GM21786 (cell line): ENCODE measurements around the gene ASCC3.
"Not testable (repeated sequence)": the region's sequence is repeated elsewhere in the genome, so short reads cannot be mapped to it uniquely, and the experiment has no call there.

Source experiments
- ATAC-seq: cut with Tn5 transposase; IDR thresholded peaks from one replicate; pipeline ENCODE4 v1.9.1; 2021; ENCODE audit not compliant: unreplicated experiment

Gene ASCC3

GRCh38 chr6:100886076-100886475 lies 4.9 kb upstream of the ASCC3 start:
- no peak for ATAC-seq

DNA sequence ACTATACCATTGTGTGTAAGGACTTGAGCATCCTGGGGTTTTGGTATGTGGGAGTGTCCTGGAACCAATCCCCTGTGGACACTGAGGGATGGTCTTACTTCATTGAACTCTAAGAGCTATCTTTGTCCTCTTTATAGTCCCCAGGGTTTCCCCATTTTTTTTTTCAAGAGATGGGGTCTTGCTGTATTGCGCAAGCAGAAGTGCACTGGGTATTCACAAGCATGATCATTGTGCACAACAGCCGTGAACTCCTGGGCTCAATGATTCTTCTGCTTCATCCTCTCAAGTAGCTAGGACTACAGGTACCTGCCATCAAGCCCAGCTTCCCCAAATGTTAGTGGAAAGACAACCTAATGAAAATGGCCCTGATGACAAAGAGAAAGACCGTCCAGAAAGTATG lies 2.2 kb upstream of the ASCC3 start:
- ATAC-seq = no peak

GRCh38 chr6:100881707-100882040 lies 545 bp upstream of the ASCC3 start:
- ATAC-seq = no peak

GRCh38 chr6:100880149-100880852 lies 828 bp downstream of the ASCC3 start:
- no peak for ATAC-seq

DNA sequence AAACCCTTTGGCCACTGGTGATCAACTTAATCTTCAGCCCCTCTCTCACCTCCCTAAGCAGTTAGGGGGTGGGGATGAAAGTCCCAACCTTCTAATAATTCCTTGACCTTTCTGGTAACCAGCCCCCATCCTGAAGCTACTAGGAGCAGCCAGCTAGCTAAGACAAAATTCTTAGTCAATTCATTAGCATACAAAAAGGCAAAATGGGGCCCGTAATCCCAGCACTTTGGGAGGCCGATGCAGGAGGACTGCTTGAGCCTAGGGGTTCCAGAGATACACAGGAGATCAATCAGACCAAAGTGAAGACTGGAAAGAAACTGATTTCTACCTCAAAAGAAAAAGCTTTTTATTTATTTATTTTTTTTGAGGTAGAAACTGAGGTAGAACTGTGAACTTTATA lies 1.8 kb downstream of the ASCC3 start:
- ATAC-seq = no peak

DNA sequence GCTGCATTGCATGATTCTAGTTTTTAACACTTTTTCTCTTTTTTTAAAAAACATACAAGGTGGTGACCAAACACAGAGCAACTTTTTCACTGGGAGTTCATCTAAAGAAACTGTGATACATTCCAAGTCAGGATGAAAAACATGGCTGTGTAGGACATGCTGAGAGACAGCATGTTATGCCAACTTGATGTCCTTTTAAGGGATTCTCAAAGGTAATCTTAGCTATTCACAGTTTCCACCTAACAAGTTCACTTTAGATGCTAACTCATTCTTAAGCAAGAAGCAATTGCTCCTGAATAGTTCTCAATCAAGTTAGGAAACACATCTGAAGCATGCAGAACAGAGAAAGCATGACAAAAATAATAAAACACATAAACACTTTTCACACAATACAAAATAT lies 3.3 kb downstream of the ASCC3 start:
- no peak for ATAC-seq

DNA sequence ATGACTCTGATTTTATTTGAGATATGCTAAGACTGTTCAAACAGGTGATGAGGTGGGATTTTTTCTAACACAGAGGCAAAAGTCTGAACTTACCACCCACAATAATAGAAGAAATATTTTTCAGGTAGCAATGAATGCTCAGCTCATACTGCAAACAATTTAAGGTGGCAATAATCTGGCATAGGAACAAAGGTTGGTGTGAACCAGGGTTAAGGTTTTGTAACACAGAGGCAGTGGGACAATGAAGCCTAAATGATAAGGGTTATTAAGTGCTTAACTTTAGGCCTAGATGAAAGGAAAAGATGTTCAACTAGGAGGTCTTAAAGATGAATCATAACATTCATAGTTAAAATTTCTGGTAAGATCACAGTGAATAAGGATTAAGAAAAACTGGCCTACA lies 4.9 kb downstream of the ASCC3 start:
- ATAC-seq = no peak

GRCh38 chr6:100865525-100865924 lies 15.6 kb downstream of the ASCC3 start:
- ATAC-seq = no peak

DNA sequence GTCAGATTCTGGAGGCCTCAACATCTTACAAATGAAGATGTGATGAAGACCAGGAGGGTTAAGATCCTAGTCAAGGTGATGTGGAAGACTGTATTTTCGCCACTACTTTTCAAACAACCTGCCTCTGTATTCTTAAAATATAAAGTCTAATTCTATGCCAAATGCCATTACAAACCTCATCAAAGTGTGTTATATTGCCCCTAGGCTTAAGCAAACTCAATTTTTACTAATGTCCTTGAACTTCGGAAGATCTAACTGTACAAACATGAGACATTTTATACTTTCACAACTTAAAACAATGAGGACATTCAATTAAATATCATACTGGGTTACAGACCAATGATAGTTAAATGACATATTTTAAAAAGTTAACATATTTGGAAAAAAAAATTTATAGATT lies 19.1 kb downstream of the ASCC3 start:
- no peak for ATAC-seq

DNA sequence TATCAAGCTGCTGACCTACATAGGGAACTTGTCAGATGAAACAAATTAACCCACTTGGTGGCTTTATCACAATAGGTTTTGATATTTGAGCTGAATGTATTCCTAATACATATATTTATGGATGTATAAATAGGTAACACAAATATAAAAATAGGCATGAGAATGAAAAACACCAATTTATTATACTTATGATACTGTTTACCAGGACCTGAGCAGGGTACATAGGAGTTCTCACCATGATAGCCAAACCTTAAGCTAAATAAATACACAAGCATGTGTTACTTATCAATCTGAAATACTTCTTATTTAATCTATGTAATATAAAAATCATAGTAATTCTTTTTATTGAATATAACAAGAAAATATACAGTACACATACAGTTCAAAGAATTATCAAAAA lies 25.0 kb downstream of the ASCC3 start:
- no peak for ATAC-seq

DNA sequence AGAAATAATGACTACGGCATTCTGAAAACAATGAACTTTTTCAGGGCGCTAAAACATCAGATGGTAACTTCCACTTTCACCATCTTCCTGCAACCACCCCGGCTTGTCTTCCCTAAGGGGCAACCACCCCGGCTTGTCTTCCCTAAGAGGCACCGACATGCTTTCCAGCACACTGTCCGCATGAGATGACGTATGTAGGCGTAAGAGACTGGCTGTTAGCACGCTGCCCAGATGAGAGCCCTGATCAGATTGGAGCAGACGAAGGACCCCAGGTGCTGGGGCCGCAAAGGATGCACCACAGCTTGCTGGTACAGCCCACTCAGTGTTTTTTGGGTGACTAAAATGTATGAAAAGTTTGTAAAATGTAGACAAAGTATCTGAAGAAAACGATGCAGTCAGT lies 29.3 kb downstream of the ASCC3 start:
- no peak for ATAC-seq

DNA sequence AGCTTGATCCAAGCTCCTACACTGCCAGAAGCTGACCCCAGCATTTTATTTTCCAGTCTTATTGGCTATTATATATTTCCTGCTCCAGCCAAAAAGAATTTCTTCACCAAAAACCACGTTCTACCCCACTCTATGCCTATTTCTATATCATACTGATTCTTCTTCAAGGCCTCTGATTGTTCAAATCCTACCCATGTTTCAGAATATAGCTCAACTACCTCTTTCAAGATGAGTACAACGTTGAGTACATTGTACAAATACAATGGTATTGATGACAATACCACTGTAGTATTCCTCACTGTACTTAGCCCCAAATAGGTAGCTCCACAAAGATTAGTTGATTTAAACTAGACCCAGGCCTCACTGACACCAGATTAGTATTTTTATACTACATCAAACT lies 31.0 kb downstream of the ASCC3 start:
- ATAC-seq = no peak

- ATAC-seq = no peak
Measured at GRCh38 chr6:100846276-100846675, 34.9 kb downstream of the ASCC3 start.

GRCh38 chr6:100845676-100846075 lies 35.5 kb downstream of the ASCC3 start:
- ATAC-seq = no peak

DNA sequence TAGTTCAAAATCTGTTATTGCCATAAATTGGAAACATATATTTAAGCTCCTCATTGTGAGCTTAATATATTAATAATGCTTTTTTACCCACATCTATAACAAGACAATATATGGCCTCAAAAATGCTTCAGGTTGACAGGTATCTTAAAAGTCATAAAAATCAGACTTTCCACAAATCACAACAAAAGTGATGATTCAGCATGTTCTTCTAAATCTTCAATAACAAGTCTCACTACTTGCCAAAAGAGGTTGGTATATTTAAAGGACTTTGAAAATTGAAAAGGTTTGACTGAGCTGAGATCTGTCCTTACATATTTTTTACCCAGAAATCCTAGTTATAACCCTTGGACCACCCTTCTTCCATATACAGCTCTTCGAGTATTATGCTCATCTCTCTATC lies 41.7 kb downstream of the ASCC3 start:
- no peak for ATAC-seq

- ATAC-seq = no peak
Measured at GRCh38 chr6:100838011-100838410, 43.1 kb downstream of the ASCC3 start.

DNA sequence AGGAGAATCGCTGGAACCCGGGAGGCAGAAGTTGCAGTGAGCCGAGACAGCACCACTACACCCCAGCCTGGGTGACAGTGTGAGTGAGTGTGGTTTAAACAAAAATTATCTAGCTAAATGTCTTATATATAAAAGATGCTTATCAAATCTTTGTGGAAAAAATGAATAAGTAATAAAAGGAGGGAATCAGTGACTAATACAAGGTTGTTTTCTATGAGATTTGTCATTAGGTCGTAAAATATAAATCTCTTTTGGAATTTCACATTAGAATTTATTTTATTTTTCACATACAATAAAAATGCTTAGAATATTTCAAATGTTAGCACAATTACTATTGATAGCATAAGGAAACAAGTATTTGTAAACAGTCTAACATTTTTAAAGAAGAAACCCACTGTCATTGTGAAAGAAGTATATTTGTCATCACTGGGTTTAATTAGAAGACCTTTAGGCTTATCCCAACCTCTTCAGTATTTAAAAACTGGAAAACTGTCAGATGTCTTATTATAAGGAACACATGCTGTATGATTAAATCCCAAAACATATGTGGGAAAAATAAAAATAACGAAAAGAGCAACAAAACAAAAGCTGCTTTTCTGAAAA lies 47.1 kb downstream of the ASCC3 start:
- no peak for ATAC-seq

DNA sequence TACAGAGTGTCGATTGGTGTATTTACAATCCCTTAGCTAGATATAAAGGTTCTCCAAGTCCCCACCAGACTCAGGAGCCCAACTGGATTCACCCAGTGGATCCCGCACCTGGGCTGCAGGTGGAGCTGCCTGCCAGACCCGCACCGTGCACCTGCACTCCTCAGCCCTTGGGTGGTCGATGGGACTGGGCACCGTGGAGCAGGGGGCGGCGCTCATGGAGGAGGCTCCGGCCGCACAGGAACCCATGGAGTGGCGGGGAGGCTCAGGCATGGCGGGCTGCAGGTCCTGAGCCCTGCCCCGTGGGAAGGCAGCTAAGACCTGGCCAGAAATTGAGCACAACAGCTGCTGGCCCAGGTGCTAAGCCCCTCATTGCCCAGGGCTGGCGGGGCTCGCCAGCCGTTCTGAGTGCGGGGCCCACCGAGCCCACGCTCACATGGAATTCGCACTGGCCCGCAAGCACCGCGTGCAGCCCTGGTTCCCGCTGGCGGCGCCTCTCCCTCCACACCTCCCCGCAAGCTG lies 52.0 kb downstream of the ASCC3 start:
- not testable (repeated sequence) for ATAC-seq

DNA sequence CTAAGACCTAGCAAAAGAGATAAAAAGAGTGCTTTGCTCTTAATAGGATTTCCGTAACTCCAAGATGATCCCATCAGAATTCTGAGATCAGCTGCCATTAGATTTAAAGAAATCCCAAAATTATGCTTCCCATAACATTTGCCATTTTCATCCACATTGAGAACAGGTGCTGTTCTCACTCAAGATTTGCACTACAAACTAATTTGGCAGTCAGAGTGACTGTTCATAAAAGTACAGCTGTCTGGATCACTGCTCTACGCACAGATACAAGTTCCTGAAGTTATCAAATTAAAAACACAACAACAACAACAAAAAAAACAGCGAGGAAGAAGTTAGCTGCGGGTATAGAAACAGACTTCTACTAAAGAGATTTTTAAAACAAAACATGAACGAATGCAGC lies 58.1 kb downstream of the ASCC3 start:
- ATAC-seq = no peak

DNA sequence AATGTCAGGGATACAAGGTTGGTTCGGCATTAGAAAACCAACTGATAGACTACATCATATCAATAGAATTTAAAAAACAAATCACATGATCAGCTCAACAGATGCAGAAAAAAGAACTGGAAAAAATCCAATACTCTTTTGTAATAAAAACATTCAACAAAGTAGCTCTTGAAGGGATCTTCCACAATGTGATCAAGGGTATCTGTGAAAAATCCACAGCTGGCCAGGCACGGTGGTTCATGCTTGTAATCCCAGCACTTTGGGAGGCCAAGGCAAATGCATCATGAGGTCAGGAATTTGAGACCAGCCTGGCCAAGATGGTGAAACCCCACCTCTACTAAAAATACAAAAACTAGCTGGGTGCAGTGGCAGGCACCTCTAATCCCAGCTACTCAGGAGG lies 63.1 kb downstream of the ASCC3 start:
- no peak for ATAC-seq

GRCh38 chr6:100810015-100810414 lies 71.1 kb downstream of the ASCC3 start:
- no peak for ATAC-seq

GRCh38 chr6:100809346-100809745 lies 71.8 kb downstream of the ASCC3 start:
- no peak for ATAC-seq
